ENCODE data around the gene MYL5. TPM values are rescaled to one million over a fixed set of nuclear protein-coding genes. Genes with fewer than 3 reads are reported as not detected.

MYL5 gene
- total RNA-seq, 1 experiment from 2014 or later = 11.7 TPM

DNA sequence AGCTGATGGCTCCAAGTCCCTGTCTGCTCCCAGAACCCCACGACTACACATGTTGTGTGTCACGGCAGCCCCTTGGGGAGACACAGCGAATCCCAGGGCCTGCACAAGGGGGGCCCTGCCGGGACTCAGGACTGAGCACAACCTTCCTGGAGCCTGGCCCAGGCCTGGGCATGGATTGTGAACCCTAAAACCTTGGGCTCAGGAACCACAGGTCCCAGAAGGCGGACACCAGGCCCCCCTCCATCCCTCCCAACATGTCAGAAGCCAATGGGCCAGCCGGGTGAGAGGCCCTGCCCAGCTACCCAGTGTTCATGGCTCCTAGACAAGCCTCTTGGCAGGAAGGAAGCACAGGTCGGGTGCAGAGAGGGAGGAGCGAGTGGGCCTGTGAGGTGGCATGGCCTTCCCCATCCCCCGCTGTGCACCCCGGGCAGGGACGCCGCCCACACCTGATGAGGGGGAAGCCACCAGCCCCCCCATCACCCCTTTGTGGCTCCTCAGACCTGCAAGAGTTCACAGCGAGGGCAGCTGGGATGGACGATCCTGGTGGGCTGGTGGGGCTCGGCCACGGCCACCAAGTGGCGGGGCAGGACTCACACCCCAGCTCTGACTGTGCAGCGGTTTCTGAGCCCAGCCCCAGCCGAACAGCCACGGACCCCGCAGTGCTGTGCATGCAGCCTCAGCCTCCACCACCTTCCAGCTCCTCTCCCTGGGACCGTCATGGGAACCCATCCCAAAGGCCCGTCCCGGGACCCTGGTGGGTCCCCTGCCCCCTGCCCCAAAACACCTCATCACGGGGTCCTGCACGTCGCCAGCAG, 45.3 kb upstream of the MYL5 start:
- Histone ChIP-seq H3K4me3 (ENCODE audit: low read depth, low read length, poor library complexity, severe bottlenecking) (no peak overlapping the region), H3K4me1 (ENCODE audit: insufficient read depth, low read length, poor library complexity, severe bottlenecking) (no peaks in the 10 kb centered on the region), H3K9me3 (ENCODE audit: low read depth, low read length, poor library complexity, severe bottlenecking) (no peaks in the 10 kb centered on the region), H3K27me3 (replicated peaks; ENCODE audit: insufficient read depth, low read depth, low read length, poor library complexity) (no peaks in the 10 kb centered on the region), H3K27ac (ENCODE audit: low read depth, low read length, poor library complexity, severe bottlenecking) (no peak overlapping the region), H3K36me3 (ENCODE audit: insufficient read depth, low read length, poor library complexity, severe bottlenecking) (no peaks in the 10 kb centered on the region)
- no TSS peak for BruUV-seq (replicated peaks)
- TF ChIP-seq, protein P1, sequence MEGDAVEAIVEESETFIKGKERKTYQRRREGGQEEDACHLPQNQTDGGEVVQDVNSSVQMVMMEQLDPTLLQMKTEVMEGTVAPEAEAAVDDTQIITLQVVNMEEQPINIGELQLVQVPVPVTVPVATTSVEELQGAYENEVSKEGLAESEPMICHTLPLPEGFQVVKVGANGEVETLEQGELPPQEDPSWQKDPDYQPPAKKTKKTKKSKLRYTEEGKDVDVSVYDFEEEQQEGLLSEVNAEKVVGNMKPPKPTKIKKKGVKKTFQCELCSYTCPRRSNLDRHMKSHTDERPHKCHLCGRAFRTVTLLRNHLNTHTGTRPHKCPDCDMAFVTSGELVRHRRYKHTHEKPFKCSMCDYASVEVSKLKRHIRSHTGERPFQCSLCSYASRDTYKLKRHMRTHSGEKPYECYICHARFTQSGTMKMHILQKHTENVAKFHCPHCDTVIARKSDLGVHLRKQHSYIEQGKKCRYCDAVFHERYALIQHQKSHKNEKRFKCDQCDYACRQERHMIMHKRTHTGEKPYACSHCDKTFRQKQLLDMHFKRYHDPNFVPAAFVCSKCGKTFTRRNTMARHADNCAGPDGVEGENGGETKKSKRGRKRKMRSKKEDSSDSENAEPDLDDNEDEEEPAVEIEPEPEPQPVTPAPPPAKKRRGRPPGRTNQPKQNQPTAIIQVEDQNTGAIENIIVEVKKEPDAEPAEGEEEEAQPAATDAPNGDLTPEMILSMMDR (conservative IDR thresholded peaks at IDR 0.05; ENCODE audit: low read depth, low read length) = no peak
- TF ChIP-seq EZH2 (IDR thresholded peaks at IDR 0.05; ENCODE audit: borderline replicate concordance, low read depth, low read length, poor library complexity, severe bottlenecking) = no peak
- ChIA-PET POLR2A (ENCODE audit: low non-redundant PET) (no interaction called here), CTCF (no interaction called here)
- intact Hi-C loops (cut with micrococcal nuclease; ENCODE audit: unreplicated experiment) = no loop called here
- DNase-seq (ENCODE audit: low spot score) = no peak

GRCh38 chr4:629636-629914, 44.8 kb upstream of the MYL5 start:
- BruUV-seq (replicated peaks) = no TSS peak

GRCh38 chr4:629915-630641, 44.3 kb upstream of the MYL5 start:
- Histone ChIP-seq H3K4me3 (ENCODE audit: low read depth, low read length, poor library complexity, severe bottlenecking) (no peak overlapping the region), H3K27me3 (replicated peaks; ENCODE audit: insufficient read depth, low read depth, low read length, poor library complexity) (no peaks in the 10 kb centered on the region), H3K9me3 (ENCODE audit: low read depth, low read length, poor library complexity, severe bottlenecking) (no peaks in the 10 kb centered on the region), H3K27ac (ENCODE audit: low read depth, low read length, poor library complexity, severe bottlenecking) (no peak overlapping the region), H3K36me3 (ENCODE audit: insufficient read depth, low read length, poor library complexity, severe bottlenecking) (no peaks in the 10 kb centered on the region), H3K4me1 (ENCODE audit: insufficient read depth, low read length, poor library complexity, severe bottlenecking) (no peaks in the 10 kb centered on the region)
- BruUV-seq (replicated peaks) = no TSS peak
- DNase-seq (ENCODE audit: low spot score) = no peak
- POLR2A ChIA-PET (ENCODE audit: low non-redundant PET) = no interaction called here
- TF ChIP-seq, protein P1 (conservative IDR thresholded peaks at IDR 0.05; ENCODE audit: low read depth, low read length) = no peak
- TF ChIP-seq EZH2 (IDR thresholded peaks at IDR 0.05; ENCODE audit: borderline replicate concordance, low read depth, low read length, poor library complexity, severe bottlenecking) = no peak
- intact Hi-C loops (cut with micrococcal nuclease; ENCODE audit: unreplicated experiment) = no loop called here
- CTCF ChIA-PET = no interaction called here

More at GRCh38 chr4:629636-629914, 44.8 kb upstream of the MYL5 start:
- intact Hi-C loops (cut with micrococcal nuclease; ENCODE audit: unreplicated experiment) = no loop called here
- Histone ChIP-seq H3K4me1 (ENCODE audit: insufficient read depth, low read length, poor library complexity, severe bottlenecking) (no peaks in the 10 kb centered on the region), H3K4me3 (ENCODE audit: low read depth, low read length, poor library complexity, severe bottlenecking) (no peak overlapping the region), H3K9me3 (ENCODE audit: low read depth, low read length, poor library complexity, severe bottlenecking) (no peaks in the 10 kb centered on the region), H3K27ac (ENCODE audit: low read depth, low read length, poor library complexity, severe bottlenecking) (no peak overlapping the region), H3K36me3 (ENCODE audit: insufficient read depth, low read length, poor library complexity, severe bottlenecking) (no peaks in the 10 kb centered on the region), H3K27me3 (replicated peaks; ENCODE audit: insufficient read depth, low read depth, low read length, poor library complexity) (no peaks in the 10 kb centered on the region)
- CTCF ChIA-PET = no interaction called here
- no peak for DNase-seq (ENCODE audit: low spot score)
- POLR2A ChIA-PET (ENCODE audit: low non-redundant PET) = no interaction called here
- TF ChIP-seq, protein P1 (conservative IDR thresholded peaks at IDR 0.05; ENCODE audit: low read depth, low read length) = no peak
- TF ChIP-seq EZH2 (IDR thresholded peaks at IDR 0.05; ENCODE audit: borderline replicate concordance, low read depth, low read length, poor library complexity, severe bottlenecking) = no peak

All from A673 (cell line).